Endothelial cell of umbilical vein (primary cell): ENCODE measurements around the gene FOXC1. TPM values are rescaled to one million over a fixed set of nuclear protein-coding genes. Genes with fewer than 3 reads are reported as not detected.

Experiments used
- BruUV-seq: library from RNA; stranded (reverse); fragments of 400-500 nt; replicated peaks from 2 replicates; lab custom pipeline; 2021; lab: Mats Ljungman, UMichigan
- CTCF ChIA-PET: fragments of 300-600, 350-600 bp; sonication (Branson Sonifier 250); formaldehyde crosslinking; loops from one replicate; lab custom pipeline; 2021; ENCODE audit warnings: antibody characterized with exemption, inconsistent platforms; lab: Charles Lee
- POLR2A ChIA-PET: fragments of 300-600, 350-600 bp; sonication (Branson Sonifier 250); formaldehyde crosslinking; loops from one replicate; lab custom pipeline; 2021; ENCODE audit warnings: antibody characterized with exemption, inconsistent platforms; lab: Charles Lee
- DNase-seq: peaks from one replicate; pipeline ENCODE4 v3.0.0-alpha.2; 2011; ENCODE audit warnings: low read depth, low spot score
- FAIRE-seq: peaks from 2 replicates; lab custom pipeline; 2011; peaks lifted over from hg19 to GRCh38; lab: Jason Lieb, UNC
- H2AFZ ChIP-seq: 2 replicates; pipeline ENCODE4 v1.6.0; 2012; ENCODE audit warnings: low read depth, low read length, control low read depth, inconsistent platforms
- H3K27ac ChIP-seq: 2 replicates; pipeline ENCODE4 v1.5.1; 2011; ENCODE audit warnings: low read depth, mild to moderate bottlenecking, control low read depth, low read length, moderate library complexity; ENCODE audit not compliant: insufficient read depth
- H3K27me3 ChIP-seq, 2 experiments: 2 replicates each; pipeline versions ENCODE4 v1.6.0 to v1.6.1; 2011; ENCODE audit warnings: low read length in 2 of 2, mixed read lengths in 1 of 2; ENCODE audit not compliant: control insufficient read depth in 2 of 2, insufficient read depth in 2 of 2
- H3K36me3 ChIP-seq, 2 experiments: 2 replicates in 1 of 2; 3 replicates in 1 of 2; pipeline ENCODE4 v1.5.1; 2011; ENCODE audit warnings: low read length in 2 of 2, mild to moderate bottlenecking in 1 of 2, moderate library complexity in 1 of 2; ENCODE audit not compliant: control insufficient read depth in 2 of 2, insufficient read depth in 2 of 2; ENCODE audit errors: extremely low read depth in 1 of 2
- H3K4me1 ChIP-seq: 3 replicates; pipeline ENCODE4 v1.5.1; 2011; ENCODE audit warnings: mild to moderate bottlenecking, low read length; ENCODE audit not compliant: control insufficient read depth, insufficient read depth; ENCODE audit errors: extremely low read depth
- H3K4me2 ChIP-seq: 2 replicates; pipeline ENCODE4 v1.6.1; 2011; ENCODE audit warnings: low read length, control low read depth, mixed read lengths; ENCODE audit not compliant: insufficient read depth
- H3K4me3 ChIP-seq, 3 experiments: fragments of 200-600 bp in 1 of 3; sonication (generic), shearing (Covaris generic) in 1 of 3; replicated peaks in 1 of 3; 2 replicates each; pipeline ENCODE4 v1.5.1; 2011 to 2016; ENCODE audit warnings: control low read depth in 3 of 3, low read length in 3 of 3, mild to moderate bottlenecking in 2 of 3, inconsistent platforms in 1 of 3, low read depth in 1 of 3, moderate library complexity in 1 of 3; ENCODE audit not compliant: insufficient read depth in 1 of 3
- H3K79me2 ChIP-seq: 2 replicates; pipeline ENCODE4 v1.6.0; 2012; ENCODE audit warnings: low read length, inconsistent platforms; ENCODE audit not compliant: control insufficient read depth, insufficient read depth
- H3K9ac ChIP-seq: replicated peaks from 2 replicates; pipeline ENCODE3; 2011; ENCODE audit warnings: low read length, control low read depth; ENCODE audit not compliant: insufficient read depth; ENCODE audit errors: extremely low read depth
- H3K9me1 ChIP-seq: replicated peaks from 3 replicates; pipeline ENCODE4 v1.6.0; 2011; ENCODE audit warnings: mild to moderate bottlenecking, low read length; ENCODE audit not compliant: control insufficient read depth, insufficient read depth; ENCODE audit errors: extremely low read depth
- H3K9me3 ChIP-seq: replicated peaks from 2 replicates; pipeline ENCODE4 v1.5.1; 2012; ENCODE audit warnings: low read length, inconsistent platforms; ENCODE audit not compliant: control insufficient read depth, insufficient read depth
- H4K20me1 ChIP-seq: replicated peaks from 2 replicates; pipeline ENCODE3; 2011; ENCODE audit warnings: mild to moderate bottlenecking, low read length; ENCODE audit not compliant: control insufficient read depth, insufficient read depth; ENCODE audit errors: extremely low read depth
- CTCF ChIP-seq, 2 donors: IDR thresholded peaks; 1 replicate in 1 of 2; 2 replicates in 1 of 2; pipeline ENCODE4 v1.5.1; 2011; ENCODE audit warnings: low read length in 2 of 2, mild to moderate bottlenecking in 2 of 2, moderate library complexity in 2 of 2, control low read depth in 1 of 2, inconsistent platforms in 1 of 2, low read depth in 1 of 2; ENCODE audit not compliant: insufficient read depth in 1 of 2; ENCODE audit errors: extremely low read depth in 1 of 2
- EZH2 ChIP-seq: IDR thresholded peaks from 2 replicates; pipeline ENCODE4 v1.6.1; 2012; ENCODE audit warnings: borderline replicate concordance, low read depth, mild to moderate bottlenecking, moderate library complexity, low read length, inconsistent platforms; ENCODE audit not compliant: severe bottlenecking
- FOS ChIP-seq: IDR thresholded peaks from 2 replicates; pipeline ENCODE4 v1.6.1; 2011; ENCODE audit warnings: mild to moderate bottlenecking, low read length, moderate library complexity, borderline replicate concordance; ENCODE audit not compliant: insufficient read depth
- GATA2 ChIP-seq: IDR thresholded peaks from 2 replicates; pipeline ENCODE4 v1.7.0; 2011; ENCODE audit warnings: low read depth, mild to moderate bottlenecking, moderate library complexity, mixed read lengths, low read length; ENCODE audit not compliant: insufficient read length, insufficient read depth
- JUN ChIP-seq: IDR thresholded peaks from 2 replicates; pipeline ENCODE4 v1.6.1; 2011; ENCODE audit warnings: borderline replicate concordance, low read depth; ENCODE audit not compliant: insufficient read length, insufficient read depth
- MAX ChIP-seq: IDR thresholded peaks from 2 replicates; pipeline ENCODE4 v1.6.1; 2011; ENCODE audit not compliant: insufficient read depth, insufficient read length
- MYC ChIP-seq: IDR thresholded peaks from one replicate; pipeline ENCODE4 v1.6.1; 2011; ENCODE audit warnings: mild to moderate bottlenecking, low read depth, low read length
- POLR2A ChIP-seq: IDR thresholded peaks from 2 replicates; pipeline ENCODE4 v1.6.1; 2012; ENCODE audit warnings: low read depth, mild to moderate bottlenecking, control low read depth, low read length
- POLR2AphosphoS5 ChIP-seq: IDR thresholded peaks from 2 replicates; pipeline ENCODE4 v1.6.1; 2012; ENCODE audit warnings: low read depth, mild to moderate bottlenecking, control low read depth, low read length, moderate library complexity; ENCODE audit not compliant: insufficient read depth
- dilution Hi-C: fragments of 300-500 bp; cut with MboI; formaldehyde crosslinking; loops from one replicate; pipeline ENCODE4 v1.15.0; 2019; ENCODE audit warnings: low sequenced_read_pairs; ENCODE audit not compliant: extremely low pct_ligation_motif_present
- intact Hi-C: fragments of 100-400 bp; cut with micrococcal nuclease; formaldehyde crosslinking; loops from one replicate; pipeline ENCODE4 v1.10.0; 2022
- polyA plus RNA-seq, 4 experiments: library from polyadenylated mRNA; depleted of rRNA in 3 of 4; stranded (reverse) in 3 of 4; unstranded in 1 of 4; fragments of >200 nt; gene quantifications; 2 replicates each; pipeline versions ENCODE4 v1.2.1 to v1.2.3, GENCODE V29; 2011 to 2012; ENCODE audit warnings: missing spikeins in 1 of 4
- total RNA-seq: library from RNA; stranded (reverse); gene quantifications from 2 replicates; pipeline ENCODE4 v1.2.3, GENCODE V29; 2021

FOXC1 gene
- total and polyA plus RNA-seq, 2 donors (not counting 3 experiments of a cell fraction or from before 2014, with no cell fraction given), result 6.4 to 16.4 TPM

GRCh38 chr6:1576166-1576565 lies 33.5 kb upstream of the FOXC1 start:
- no peak overlapping the region for H3K4me2 ChIP-seq
- no peak overlapping the region for H3K4me3 ChIP-seq
- H3K36me3 ChIP-seq, result no peaks in the 10 kb centered on the region
- H4K20me1 ChIP-seq, result no peaks in the 10 kb centered on the region
- FAIRE-seq (no peak), DNase-seq (no peak)
- no peak overlapping the region for H3K9ac ChIP-seq
- peaks cover 1 to 3% of the 10 kb centered on the region in 2 experiments for H3K27me3 ChIP-seq
- CTCF ChIA-PET, result no interaction called here
- POLR2A ChIA-PET, result no interaction called here
- no peaks in the 10 kb centered on the region for H3K9me3 ChIP-seq
- BruUV-seq, result no TSS peak
- dilution Hi-C loops, result no loop called here
- H3K9me1 ChIP-seq, result no peaks in the 10 kb centered on the region
- no peaks in the 10 kb centered on the region for H3K4me1 ChIP-seq
- no peak overlapping the region for H3K27ac ChIP-seq
- no peak for TF ChIP-seq FOS
- TF ChIP-seq EZH2, result no peak
- TF ChIP-seq POLR2A, result no peak
- no peak for TF ChIP-seq CTCF (IDR thresholded peaks at IDR 0.05; ENCODE audit: extremely low read depth in 1 of 2, insufficient read depth in 1 of 2, low read depth in 1 of 2, low read length in 2 of 2)
- no peak for TF ChIP-seq GATA2
- TF ChIP-seq MYC, result no peak
- no peak for TF ChIP-seq MAX
- no peak for TF ChIP-seq JUN
- TF ChIP-seq POLR2AphosphoS5, result no peak
- H3K79me2 ChIP-seq, result no peaks in the 10 kb centered on the region
- H2AFZ ChIP-seq, result no peak overlapping the region
- intact Hi-C loops, result no loop called here
